GM21515 (cell line): ENCODE data around the gene CMC2.

Experiments
- ATAC-seq: cut with Tn5 transposase; IDR thresholded peaks from one replicate; pipeline ENCODE4 v1.9.1; 2021; ENCODE audit not compliant: unreplicated experiment

The CMC2 gene

GRCh38 chr16:81003064-81003463 lies 3.6 kb downstream of the CMC2 start:
- no peak for ATAC-seq

- ATAC-seq, result no peak
Observed at GRCh38 chr16:81001330-81001729, 5.4 kb downstream of the CMC2 start.

GRCh38 chr16:81000873-81001272 lies 5.8 kb downstream of the CMC2 start:
- ATAC-seq, result no peak

- ATAC-seq, result no peak
Observed at GRCh38 chr16:80997964-80998620, 8.6 kb downstream of the CMC2 start.

- ATAC-seq, result peak; percentile 60
Observed at GRCh38 chr16:80997139-80997798, 9.4 kb downstream of the CMC2 start.

- peak; percentile 19 for ATAC-seq
Observed at GRCh38 chr16:80996688-80997138, 10.0 kb downstream of the CMC2 start.

GRCh38 chr16:80994451-80994850 lies 12.2 kb downstream of the CMC2 start:
- no peak for ATAC-seq

- ATAC-seq, result no peak
Observed at GRCh38 chr16:80993834-80994233, 12.9 kb downstream of the CMC2 start.

GRCh38 chr16:80993307-80993706 lies 13.4 kb downstream of the CMC2 start:
- ATAC-seq, result no peak

GRCh38 chr16:80992676-80993293 lies 13.9 kb downstream of the CMC2 start:
- no peak for ATAC-seq

GRCh38 chr16:80991792-80992430 lies 14.8 kb downstream of the CMC2 start:
- no peak for ATAC-seq

- ATAC-seq, result no peak
Observed at GRCh38 chr16:80990978-80991377, 15.7 kb downstream of the CMC2 start.

GRCh38 chr16:80990577-80990976 lies 16.1 kb downstream of the CMC2 start:
- ATAC-seq, result no peak

GRCh38 chr16:80989801-80990200 lies 16.9 kb downstream of the CMC2 start:
- no peak for ATAC-seq

- ATAC-seq, result no peak
Observed at GRCh38 chr16:80988756-80989155, 17.9 kb downstream of the CMC2 start.

GRCh38 chr16:80986557-80986956 lies 20.1 kb downstream of the CMC2 start:
- ATAC-seq, result no peak

GRCh38 chr16:80985611-80986010 lies 21.1 kb downstream of the CMC2 start:
- ATAC-seq, result no peak

- ATAC-seq, result no peak
Observed at GRCh38 chr16:80984124-80984892, 22.4 kb downstream of the CMC2 start.

GRCh38 chr16:80982646-80983045 lies 24.0 kb downstream of the CMC2 start:
- ATAC-seq, result no peak

- ATAC-seq, result no peak
Observed at GRCh38 chr16:80981103-80981502, 25.6 kb downstream of the CMC2 start.

- no peak for ATAC-seq
Observed at GRCh38 chr16:80976946-80977345, 29.7 kb downstream of the CMC2 start.
